ENCODE data around the gene PAPOLG.

- TF ChIP-seq CTCF (IDR thresholded peaks at IDR 0.05; ENCODE audit: insufficient read depth, low read length, poor library complexity, severe bottlenecking) (no peak), EZH2phosphoT487 (conservative IDR thresholded peaks at IDR 0.05; ENCODE audit: low read length) (no peak)
Measured at GRCh38 chr2:60759654-60760053, 3.6 kb downstream of the PAPOLG start.

Measured in SU-DHL-6 (cell line).